Effector memory CD4-positive, alpha-beta T cell (primary cell): Measurements from ENCODE around the gene ZFP62.

Experiments used
- DNase-seq, 3 donors: peaks; one replicate each; pipeline ENCODE4 v3.0.0-alpha.2; 2020
- H3K27ac ChIP-seq: 2 replicates; pipeline ENCODE4 v1.7.0; 2013; ENCODE audit warnings: mild to moderate bottlenecking, low read length, moderate library complexity; ENCODE audit not compliant: insufficient read depth, poor library complexity, severe bottlenecking
- H3K27me3 ChIP-seq: replicated peaks from 2 replicates; pipeline ENCODE4 v1.7.0; 2013; ENCODE audit warnings: mild to moderate bottlenecking, low read length; ENCODE audit not compliant: insufficient read depth, control insufficient read depth, poor library complexity, severe bottlenecking
- H3K36me3 ChIP-seq: 2 replicates; pipeline ENCODE4 v1.7.0; 2013; ENCODE audit warnings: mild to moderate bottlenecking, low read length, moderate library complexity; ENCODE audit not compliant: control insufficient read depth, insufficient read depth
- H3K4me1 ChIP-seq: 2 replicates; pipeline ENCODE4 v1.7.0; 2013; ENCODE audit warnings: low read length, mild to moderate bottlenecking; ENCODE audit not compliant: control insufficient read depth, insufficient read depth, poor library complexity, severe bottlenecking
- H3K4me3 ChIP-seq: 2 replicates; pipeline ENCODE4 v1.7.0; 2013; ENCODE audit warnings: low read length, low read depth, mild to moderate bottlenecking; ENCODE audit not compliant: insufficient read depth, poor library complexity, severe bottlenecking
- H3K9me3 ChIP-seq: 2 replicates; pipeline ENCODE4 v1.7.0; 2013; ENCODE audit warnings: mild to moderate bottlenecking, low read length, moderate library complexity; ENCODE audit not compliant: control insufficient read depth

ZFP62 gene

GRCh38 chr5:180803181-180804128 lies 57.6 kb downstream of the ZFP62 start:
- no peaks in the 10 kb centered on the region for H3K27me3 ChIP-seq
- H3K27ac ChIP-seq: peak overlapping the region; percentile 92
- H3K9me3 ChIP-seq: no peaks in the 10 kb centered on the region
- H3K4me1 ChIP-seq: peaks cover 82% of the 10 kb centered on the region
- peak; percentile 74 to 78 (median 75) for DNase-seq
- H3K36me3 ChIP-seq: peaks cover 15% of the 10 kb centered on the region
- peak overlapping the region; percentile 78 for H3K4me3 ChIP-seq

- DNase-seq: peak; percentile 52 to 71 (median 55)
- Histone ChIP-seq H3K27me3 (no peaks in the 10 kb centered on the region), H3K4me3 (peak within 1 kb of the TSS; percentile 78), H3K36me3 (peaks cover 15% of the 10 kb centered on the region), H3K9me3 (no peaks in the 10 kb centered on the region), H3K4me1 (peaks cover 82% of the 10 kb centered on the region), H3K27ac (peak within 1 kb of the TSS; percentile 92)
Observed at GRCh38 chr5:180802325-180803180, 58.5 kb downstream of the ZFP62 start, which contains the start of gene MGAT1. MGAT1 (minus strand) TSS chr5:180802806; CDS start chr5:180792971, 9,835 bp downstream.

GRCh38 chr5:180801596-180802324 lies 59.3 kb downstream of the ZFP62 start:
- no peak for DNase-seq
- Histone ChIP-seq H3K27me3 (no peaks in the 10 kb centered on the region), H3K36me3 (peaks cover 15% of the 10 kb centered on the region), H3K27ac (peak overlapping the region; percentile 92), H3K4me1 (peaks cover 81% of the 10 kb centered on the region), H3K9me3 (no peaks in the 10 kb centered on the region), H3K4me3 (peak overlapping the region; percentile 78)

- Histone ChIP-seq H3K27ac (peak overlapping the region; percentile 16), H3K36me3 (peaks cover 19% of the 10 kb centered on the region), H3K9me3 (no peaks in the 10 kb centered on the region), H3K4me1 (peaks cover 75% of the 10 kb centered on the region), H3K27me3 (no peaks in the 10 kb centered on the region), H3K4me3 (no peak overlapping the region)
- DNase-seq: no peak
Observed at GRCh38 chr5:180799902-180800801, 60.9 kb downstream of the ZFP62 start.

- Histone ChIP-seq H3K9me3 (no peaks in the 10 kb centered on the region), H3K36me3 (peaks cover 25% of the 10 kb centered on the region), H3K27ac (peak overlapping the region; percentile 15), H3K27me3 (no peaks in the 10 kb centered on the region), H3K4me1 (peaks cover 65% of the 10 kb centered on the region), H3K4me3 (no peak overlapping the region)
- DNase-seq: no peak
Observed at GRCh38 chr5:180799194-180799593, 61.9 kb downstream of the ZFP62 start.

GRCh38 chr5:180798193-180798592 lies 62.9 kb downstream of the ZFP62 start:
- no peak for DNase-seq
- Histone ChIP-seq H3K9me3 (no peaks in the 10 kb centered on the region), H3K27me3 (no peaks in the 10 kb centered on the region), H3K4me3 (no peak overlapping the region), H3K4me1 (peaks cover 56% of the 10 kb centered on the region), H3K27ac (peak overlapping the region; percentile 3), H3K36me3 (peaks cover 32% of the 10 kb centered on the region)
